ENCODE measurements around the gene RECK. TPM values are rescaled to one million over a fixed set of nuclear protein-coding genes. Genes with fewer than 3 reads are reported as not detected.
"Not testable (repeated sequence)": the region's sequence is repeated elsewhere in the genome, so short reads cannot be mapped to it uniquely, and the experiment has no call there.

Gene RECK
- total RNA-seq = 10 to 100 TPM; 15.6 to 24.1 (median 18.7) TPM

GRCh38 chr9:36036780-36037548, at the start of gene RECK:
Gene RECK, plus strand, starts transcription at chr9:36036913. Its CDS starts 86 bp downstream, at chr9:36036999.
- TF ChIP-seq POLR2A (IDR thresholded peaks at IDR 0.05) (peak; percentile 82 to 88), EP300 (IDR thresholded peaks at IDR 0.05) (peak in 1 of 2 donors; percentile 69), CTCF (IDR thresholded peaks at IDR 0.05) (peak in 2 of 5 experiments; percentile 8 to 23)
- no peaks in the 10 kb centered on the region for H3K9me3 ChIP-seq
- no peaks in the 10 kb centered on the region for H3K27me3 ChIP-seq
- H3K4me1 ChIP-seq = peaks cover 0 to 50% (median 8%) of the 10 kb centered on the region in 4 donors
- peak within 1 kb of the TSS; percentile 70 to 92 (median 85) for H3K27ac ChIP-seq
- H3K36me3 ChIP-seq = no peaks in the 10 kb centered on the region
- DNase-seq (ENCODE audit: low spot score in 2 of 2) = peak; percentile 85 to 89
- WGBS, 2 donors = 0% methylated on average over 50 to 60 of the region's 77 CpGs
- H3K4me3 ChIP-seq = peak within 1 kb of the TSS; percentile 70 to 90 (median 74)

- TF ChIP-seq CTCF (IDR thresholded peaks at IDR 0.05) (no peak), POLR2A (IDR thresholded peaks at IDR 0.05) (no peak), EP300 (IDR thresholded peaks at IDR 0.05) (no peak)
- whole genome bisulfite sequencing, 2 donors = 62 to 78% methylated on average over 3 of the region's 3 CpGs
- no peak for DNase-seq (ENCODE audit: low spot score in 2 of 2)
- no peaks in the 10 kb centered on the region for H3K4me1 ChIP-seq
- H3K27ac ChIP-seq = no peak overlapping the region
- no peaks in the 10 kb centered on the region for H3K9me3 ChIP-seq
- no peak overlapping the region for H3K4me3 ChIP-seq
- no peaks in the 10 kb centered on the region for H3K36me3 ChIP-seq
- no peaks in the 10 kb centered on the region for H3K27me3 ChIP-seq
Measured at GRCh38 chr9:35990155-35990554, 46.6 kb upstream of the RECK start.

GRCh38 chr9:35993136-35993535, 43.6 kb upstream of the RECK start:
- DNase-seq (ENCODE audit: low spot score in 2 of 2) = not testable (repeated sequence)
- WGBS, 2 donors = 82 to 94% methylated on average over 3 of the region's 3 CpGs

GRCh38 chr9:35993976-35994720, 42.6 kb upstream of the RECK start:
- DNase-seq (ENCODE audit: low spot score in 2 of 2) = no peak
- peaks cover 0 to 8% (median 2%) of the 10 kb centered on the region in 4 donors for H3K9me3 ChIP-seq

More at GRCh38 chr9:35993136-35993535, 43.6 kb upstream of the RECK start:
- H3K9me3 ChIP-seq, H3K36me3 ChIP-seq, H3K27me3 ChIP-seq, H3K4me1 ChIP-seq, H3K27ac ChIP-seq, H3K4me3 ChIP-seq: not testable (repeated sequence)

GRCh38 chr9:35994959-35995358, 41.8 kb upstream of the RECK start:
- Histone ChIP-seq H3K9me3 (peaks cover 0 to 8% (median 2%) of the 10 kb centered on the region in 4 donors), H3K27me3 (no peaks in the 10 kb centered on the region), H3K4me1 (no peaks in the 10 kb centered on the region), H3K4me3 (no peak overlapping the region), H3K27ac (no peak overlapping the region), H3K36me3 (no peaks in the 10 kb centered on the region)
- no peak for TF ChIP-seq EP300 (IDR thresholded peaks at IDR 0.05)
- no peak for TF ChIP-seq POLR2A (IDR thresholded peaks at IDR 0.05)
- no peak for TF ChIP-seq CTCF (IDR thresholded peaks at IDR 0.05)
- DNase-seq (ENCODE audit: low spot score in 2 of 2) = no peak
- WGBS, 2 donors = 67 to 70% methylated on average over 2 of the region's 2 CpGs

More at GRCh38 chr9:35993976-35994720, 42.6 kb upstream of the RECK start:
- H3K4me1 ChIP-seq = no peaks in the 10 kb centered on the region
- 54 to 55% methylated on average over 5 of the region's 5 CpGs for WGBS, 2 donors
- no peak overlapping the region for H3K27ac ChIP-seq
- H3K4me3 ChIP-seq = no peak overlapping the region
- no peaks in the 10 kb centered on the region for H3K36me3 ChIP-seq
- H3K27me3 ChIP-seq = no peaks in the 10 kb centered on the region
- TF ChIP-seq CTCF (IDR thresholded peaks at IDR 0.05) = no peak
- no peak for TF ChIP-seq POLR2A (IDR thresholded peaks at IDR 0.05)
- no peak for TF ChIP-seq EP300 (IDR thresholded peaks at IDR 0.05)

Measured in tibial nerve (tissue), 4 donors.